ENCODE data around the gene MORN4.

- no peak for TF ChIP-seq POLR2A (IDR thresholded peaks at IDR 0.05)
- no peak for TF ChIP-seq CTCF (IDR thresholded peaks at IDR 0.05)
Observed at GRCh38 chr10:97564776-97565175, 68.5 kb downstream of the MORN4 start.

Data from esophagus squamous epithelium (tissue), 4 donors.